GM18502 (cell line): ENCODE data around the gene SP140.
"Not testable (repeated sequence)": the region's sequence is repeated elsewhere in the genome, so short reads cannot be mapped to it uniquely, and the experiment has no call there.

Source experiments
- ATAC-seq: cut with Tn5 transposase; IDR thresholded peaks from one replicate; pipeline ENCODE4 v1.9.1; 2021; ENCODE audit warnings: mild to moderate bottlenecking; ENCODE audit not compliant: unreplicated experiment, poor library complexity

SP140 gene

GRCh38 chr2:230268606-230269243, 43.2 kb downstream of the SP140 start:
- ATAC-seq = peak; percentile 60

- ATAC-seq = no peak
These were observed 44.2 kb downstream of the SP140 start for GRCh38 chr2:230269715-230270114.

GRCh38 chr2:230282936-230283335, 57.4 kb downstream of the SP140 start:
- ATAC-seq = no peak

- no peak for ATAC-seq
These were observed 60.5 kb downstream of the SP140 start for GRCh38 chr2:230286048-230286447.

GRCh38 chr2:230289311-230289710, 63.8 kb downstream of the SP140 start:
- ATAC-seq = not testable (repeated sequence)

GRCh38 chr2:230295192-230295591, 69.7 kb downstream of the SP140 start:
- no peak for ATAC-seq

GRCh38 chr2:230296917-230297316, 71.4 kb downstream of the SP140 start:
- ATAC-seq = no peak

GRCh38 chr2:230299618-230300017, 74.1 kb downstream of the SP140 start:
- ATAC-seq = no peak

- ATAC-seq = no peak
These were observed 80.1 kb downstream of the SP140 start for GRCh38 chr2:230305416-230306275.

GRCh38 chr2:230306474-230306873, 80.9 kb downstream of the SP140 start:
- ATAC-seq = no peak

GRCh38 chr2:230307485-230307884, 81.9 kb downstream of the SP140 start:
- ATAC-seq = no peak

GRCh38 chr2:230308402-230309000, 83.0 kb downstream of the SP140 start:
- no peak for ATAC-seq

- ATAC-seq = not testable (repeated sequence)
These were observed 85.3 kb downstream of the SP140 start for GRCh38 chr2:230310792-230311191.

GRCh38 chr2:230311634-230312033, 86.1 kb downstream of the SP140 start:
- ATAC-seq = not testable (repeated sequence)

- no peak for ATAC-seq
These were observed 87.1 kb downstream of the SP140 start for GRCh38 chr2:230312638-230313037.

- no peak for ATAC-seq
These were observed 91.8 kb downstream of the SP140 start for GRCh38 chr2:230317366-230317765.

GRCh38 chr2:230318190-230319121, 92.9 kb downstream of the SP140 start:
- peak; percentile 46 for ATAC-seq

- peak; percentile 90 for ATAC-seq
These were observed 93.8 kb downstream of the SP140 start for GRCh38 chr2:230319211-230319862.

GRCh38 chr2:230321031-230321430, 95.5 kb downstream of the SP140 start:
- no peak for ATAC-seq
